GM18519 (cell line): ENCODE results near the gene OR51I2.

Source experiments
- ATAC-seq: cut with Tn5 transposase; IDR thresholded peaks from one replicate; pipeline ENCODE4 v1.9.1; 2021; ENCODE audit warnings: mild to moderate bottlenecking, moderate library complexity; ENCODE audit not compliant: unreplicated experiment, low FRiP score

The OR51I2 gene

GRCh38 chr11:5449023-5449422 lies at the start of gene OR51I2:
Gene OR51I2 (plus strand): TSS chr11:5449323. CDS start chr11:5453489, 4,166 bp downstream.
- ATAC-seq: no peak

GRCh38 chr11:5405173-5405572 lies 44.0 kb upstream of the OR51I2 start:
- no peak for ATAC-seq

GRCh38 chr11:5420993-5421392 lies 28.1 kb upstream of the OR51I2 start:
- no peak for ATAC-seq

GRCh38 chr11:5421811-5422210 lies 27.3 kb upstream of the OR51I2 start, which contains the start of gene OR51Q1:
Gene OR51Q1 (plus strand): TSS chr11:5422111. CDS start chr11:5422201, 90 bp downstream.
- ATAC-seq: no peak

GRCh38 chr11:5423131-5423530 lies 26.0 kb upstream of the OR51I2 start:
- no peak for ATAC-seq

- no peak for ATAC-seq
Measured at GRCh38 chr11:5441414-5441813, 7.7 kb upstream of the OR51I2 start, which contains the start of gene OR51I1. Gene OR51I1 (minus strand): TSS chr11:5441514. CDS start chr11:5441514, 0 bp downstream.

- no peak for ATAC-seq
Measured at GRCh38 chr11:5443835-5444393, 5.2 kb upstream of the OR51I2 start.

- ATAC-seq: no peak
Measured at GRCh38 chr11:5449432-5449831, 309 bp downstream of the OR51I2 start.

- no peak for ATAC-seq
Measured at GRCh38 chr11:5460983-5461621, 12.0 kb downstream of the OR51I2 start.

- ATAC-seq: no peak
Measured at GRCh38 chr11:5467527-5467926, 18.4 kb downstream of the OR51I2 start.

GRCh38 chr11:5473921-5474320 lies 24.8 kb downstream of the OR51I2 start:
- ATAC-seq: no peak

- ATAC-seq: peak; percentile 92
Measured at GRCh38 chr11:5476186-5476819, 27.2 kb downstream of the OR51I2 start.

- no peak for ATAC-seq
Measured at GRCh38 chr11:5486003-5486402, 36.9 kb downstream of the OR51I2 start.

GRCh38 chr11:5486421-5486820 lies 37.3 kb downstream of the OR51I2 start:
- no peak for ATAC-seq

- no peak for ATAC-seq
Measured at GRCh38 chr11:5488385-5488784, 39.3 kb downstream of the OR51I2 start, which contains the start of gene OR52D1. Gene OR52D1 (plus strand): TSS chr11:5488685. CDS start chr11:5488707, 22 bp downstream.

GRCh38 chr11:5488798-5489399 lies 39.8 kb downstream of the OR51I2 start:
- ATAC-seq: no peak

GRCh38 chr11:5489576-5490357 lies 40.6 kb downstream of the OR51I2 start:
- ATAC-seq: no peak

- ATAC-seq: no peak
Measured at GRCh38 chr11:5499671-5500070, 50.5 kb downstream of the OR51I2 start.

GRCh38 chr11:5500393-5500801 lies 51.3 kb downstream of the OR51I2 start:
- no peak for ATAC-seq

GRCh38 chr11:5504403-5504921 lies 55.3 kb downstream of the OR51I2 start:
- no peak for ATAC-seq
